DND-41 (cell line): Measurements from ENCODE around the gene UBD.

Experiments
- ATAC-seq: fragments of 200-7000 bp; cut with Tn5 transposase; 3 replicates; pipeline ENCODE4 v1.9.1; 2021; ENCODE audit warnings: low read depth; ENCODE audit not compliant: insufficient read depth
- DNase-seq: peaks from one replicate; pipeline ENCODE4 v3.0.0-alpha.2; 2020
- H2AFZ ChIP-seq: 2 replicates; pipeline ENCODE4 v1.6.0; 2012; ENCODE audit warnings: low read depth, low read length
- H3K27ac ChIP-seq: 2 replicates; pipeline ENCODE4 v1.5.1; 2012; ENCODE audit warnings: low read length, inconsistent platforms
- H3K27me3 ChIP-seq: fragments of 200-600 bp; sonication (generic); 2 replicates; pipeline ENCODE4 v1.6.0; 2012; ENCODE audit warnings: low read length, mild to moderate bottlenecking, inconsistent platforms; ENCODE audit not compliant: insufficient read depth, poor library complexity
- H3K36me3 ChIP-seq: 2 replicates; pipeline ENCODE4 v1.5.1; 2012; ENCODE audit warnings: low read length, inconsistent platforms; ENCODE audit not compliant: insufficient read depth
- H3K4me1 ChIP-seq: 2 replicates; pipeline ENCODE4 v1.5.1; 2012; ENCODE audit warnings: mild to moderate bottlenecking, low read length; ENCODE audit not compliant: insufficient read depth
- H3K4me2 ChIP-seq: 2 replicates; pipeline ENCODE4 v1.6.0; 2012; ENCODE audit warnings: mild to moderate bottlenecking, moderate library complexity, low read length, inconsistent platforms; ENCODE audit not compliant: insufficient read depth
- H3K4me3 ChIP-seq, 2 experiments: fragments of 200-600 bp in 1 of 2; shearing (Covaris generic) in 1 of 2; 2 replicates each; pipeline ENCODE4 v1.5.1; 2012 to 2016; ENCODE audit warnings: inconsistent platforms in 2 of 2, low read length in 2 of 2, mild to moderate bottlenecking in 2 of 2, low read depth in 1 of 2, moderate library complexity in 1 of 2
- H3K79me2 ChIP-seq: 2 replicates; pipeline ENCODE4 v1.6.0; 2012; ENCODE audit warnings: low read length, inconsistent platforms; ENCODE audit not compliant: insufficient read depth
- H3K9ac ChIP-seq: 2 replicates; pipeline ENCODE4 v1.6.0; 2012; ENCODE audit warnings: low read depth, mild to moderate bottlenecking, inconsistent platforms, low read length, moderate library complexity
- H3K9me3 ChIP-seq: 2 replicates; pipeline ENCODE4 v1.5.1; 2012; ENCODE audit warnings: low read length, moderate library complexity, mild to moderate bottlenecking, inconsistent platforms; ENCODE audit not compliant: insufficient read depth, severe bottlenecking
- H4K20me1 ChIP-seq: 2 replicates; pipeline ENCODE4 v1.6.0; 2012; ENCODE audit warnings: low read length; ENCODE audit not compliant: insufficient read depth
- CTCF ChIP-seq: IDR thresholded peaks from 2 replicates; pipeline ENCODE4 v1.5.1; 2012; ENCODE audit warnings: borderline replicate concordance, low read length, moderate library complexity, mild to moderate bottlenecking; ENCODE audit not compliant: poor library complexity, severe bottlenecking; ENCODE audit errors: extremely low read depth
- EZH2 ChIP-seq: IDR thresholded peaks from 3 replicates; pipeline ENCODE4 v1.6.1; 2012; ENCODE audit warnings: borderline replicate concordance, low read depth, mild to moderate bottlenecking, moderate library complexity, low read length, inconsistent platforms; ENCODE audit not compliant: severe bottlenecking

Gene UBD

GRCh38 chr6:29522227-29522626, 37.3 kb downstream of the UBD start:
- no peak overlapping the region for H2AFZ ChIP-seq
- H3K79me2 ChIP-seq = no peaks in the 10 kb centered on the region
- peaks cover 6% of the 10 kb centered on the region for H3K9me3 ChIP-seq
- DNase-seq (no peak), ATAC-seq (no peak)
- no peaks in the 10 kb centered on the region for H3K36me3 ChIP-seq
- no peak overlapping the region for H3K4me2 ChIP-seq
- H3K27ac ChIP-seq = no peak overlapping the region
- H3K4me3 ChIP-seq = no peak overlapping the region
- no peaks in the 10 kb centered on the region for H3K4me1 ChIP-seq
- no peaks in the 10 kb centered on the region for H4K20me1 ChIP-seq
- no peaks in the 10 kb centered on the region for H3K27me3 ChIP-seq
- TF ChIP-seq EZH2 (no peak), CTCF (no peak)
- H3K9ac ChIP-seq = no peak overlapping the region

GRCh38 chr6:29521006-29521680, 38.4 kb downstream of the UBD start:
- no peak overlapping the region for H3K9ac ChIP-seq
- no peak overlapping the region for H2AFZ ChIP-seq

GRCh38 chr6:29520232-29520631, 39.3 kb downstream of the UBD start:
- Histone ChIP-seq H3K27ac (no peak overlapping the region), H3K4me2 (no peak overlapping the region), H2AFZ (no peak overlapping the region), H3K9me3 (peaks cover 6% of the 10 kb centered on the region), H4K20me1 (no peaks in the 10 kb centered on the region), H3K79me2 (no peaks in the 10 kb centered on the region), H3K27me3 (peaks cover 9% of the 10 kb centered on the region), H3K36me3 (no peaks in the 10 kb centered on the region), H3K9ac (no peak overlapping the region), H3K4me1 (no peaks in the 10 kb centered on the region), H3K4me3 (no peak overlapping the region)
- DNase-seq (no peak), ATAC-seq (no peak)
- TF ChIP-seq EZH2 (no peak), CTCF (no peak)

More at GRCh38 chr6:29521006-29521680, 38.4 kb downstream of the UBD start:
- Histone ChIP-seq H4K20me1 (no peaks in the 10 kb centered on the region), H3K9me3 (peaks cover 6% of the 10 kb centered on the region), H3K27me3 (peaks cover 6% of the 10 kb centered on the region), H3K79me2 (no peaks in the 10 kb centered on the region), H3K4me2 (no peak overlapping the region), H3K36me3 (no peaks in the 10 kb centered on the region), H3K4me1 (no peaks in the 10 kb centered on the region), H3K27ac (no peak overlapping the region), H3K4me3 (no peak overlapping the region)
- DNase-seq (no peak), ATAC-seq (no peak)
- no peak for TF ChIP-seq EZH2

GRCh38 chr6:29519291-29520010, 40.1 kb downstream of the UBD start:
- Histone ChIP-seq H3K4me2 (no peak overlapping the region), H3K4me3 (no peak overlapping the region), H4K20me1 (no peaks in the 10 kb centered on the region), H3K36me3 (no peaks in the 10 kb centered on the region), H3K79me2 (no peaks in the 10 kb centered on the region), H3K27me3 (peaks cover 9% of the 10 kb centered on the region), H3K9ac (no peak overlapping the region), H3K9me3 (peaks cover 6% of the 10 kb centered on the region), H3K4me1 (no peaks in the 10 kb centered on the region), H3K27ac (no peak overlapping the region), H2AFZ (no peak overlapping the region)
- no peak for ATAC-seq
- no peak for DNase-seq
- TF ChIP-seq EZH2 (no peak), CTCF (no peak)
